GM12864 (cell line): ENCODE data around the gene PCDHGB5.
"Not testable (repeated sequence)": the region's sequence is repeated elsewhere in the genome, so short reads cannot be mapped to it uniquely, and the experiment has no call there.

Experiments
- DNase-seq: peaks from one replicate; pipeline ENCODE4 v3.0.0-alpha.2; 2011; ENCODE audit warnings: low read depth
- H3K4me3 ChIP-seq: 2 replicates; pipeline ENCODE4 v1.5.1; 2011; ENCODE audit warnings: mild to moderate bottlenecking, low read depth, low read length, control low read depth
- TF ChIP-seq, protein P1 (sequence below): IDR thresholded peaks from 2 replicates; pipeline ENCODE4 v1.5.1; 2011; ENCODE audit warnings: low read depth, mild to moderate bottlenecking, moderate library complexity, low read length, control low read depth, inconsistent platforms; ENCODE audit errors: missing control alignments

The PCDHGB5 gene

DNA sequence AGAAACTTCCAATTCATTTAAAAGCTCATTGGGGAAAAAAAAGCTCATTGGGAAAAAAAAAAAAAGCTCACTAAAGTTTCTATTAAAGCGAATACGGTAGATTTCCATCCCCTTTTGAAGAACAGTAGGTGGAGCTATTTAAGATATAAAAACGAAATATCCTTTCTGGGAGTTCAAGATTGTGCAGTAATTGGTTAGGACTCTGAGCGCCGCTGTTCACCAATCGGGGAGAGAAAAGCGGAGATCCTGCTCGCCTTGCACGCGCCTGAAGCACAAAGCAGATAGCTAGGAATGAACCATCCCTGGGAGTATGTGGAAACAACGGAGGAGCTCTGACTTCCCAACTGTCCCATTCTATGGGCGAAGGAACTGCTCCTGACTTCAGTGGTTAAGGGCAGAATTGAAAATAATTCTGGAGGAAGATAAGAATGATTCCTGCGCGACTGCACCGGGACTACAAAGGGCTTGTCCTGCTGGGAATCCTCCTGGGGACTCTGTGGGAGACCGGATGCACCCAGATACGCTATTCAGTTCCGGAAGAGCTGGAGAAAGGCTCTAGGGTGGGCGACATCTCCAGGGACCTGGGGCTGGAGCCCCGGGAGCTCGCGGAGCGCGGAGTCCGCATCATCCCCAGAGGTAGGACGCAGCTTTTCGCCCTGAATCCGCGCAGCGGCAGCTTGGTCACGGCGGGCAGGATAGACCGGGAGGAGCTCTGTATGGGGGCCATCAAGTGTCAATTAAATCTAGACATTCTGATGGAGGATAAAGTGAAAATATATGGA lies 32.8 kb downstream of the PCDHGB5 start, which contains the start of gene PCDHGA12:
PCDHGA12 (plus strand) TSS at position 176 of the 782 bp plus-strand sequence; CDS start at position 429, 253 bp downstream.
- TF ChIP-seq, protein P1, sequence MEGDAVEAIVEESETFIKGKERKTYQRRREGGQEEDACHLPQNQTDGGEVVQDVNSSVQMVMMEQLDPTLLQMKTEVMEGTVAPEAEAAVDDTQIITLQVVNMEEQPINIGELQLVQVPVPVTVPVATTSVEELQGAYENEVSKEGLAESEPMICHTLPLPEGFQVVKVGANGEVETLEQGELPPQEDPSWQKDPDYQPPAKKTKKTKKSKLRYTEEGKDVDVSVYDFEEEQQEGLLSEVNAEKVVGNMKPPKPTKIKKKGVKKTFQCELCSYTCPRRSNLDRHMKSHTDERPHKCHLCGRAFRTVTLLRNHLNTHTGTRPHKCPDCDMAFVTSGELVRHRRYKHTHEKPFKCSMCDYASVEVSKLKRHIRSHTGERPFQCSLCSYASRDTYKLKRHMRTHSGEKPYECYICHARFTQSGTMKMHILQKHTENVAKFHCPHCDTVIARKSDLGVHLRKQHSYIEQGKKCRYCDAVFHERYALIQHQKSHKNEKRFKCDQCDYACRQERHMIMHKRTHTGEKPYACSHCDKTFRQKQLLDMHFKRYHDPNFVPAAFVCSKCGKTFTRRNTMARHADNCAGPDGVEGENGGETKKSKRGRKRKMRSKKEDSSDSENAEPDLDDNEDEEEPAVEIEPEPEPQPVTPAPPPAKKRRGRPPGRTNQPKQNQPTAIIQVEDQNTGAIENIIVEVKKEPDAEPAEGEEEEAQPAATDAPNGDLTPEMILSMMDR = peak; percentile 76
- DNase-seq = peak; percentile 72
- peak within 1 kb of the TSS; percentile 64 for H3K4me3 ChIP-seq

DNA sequence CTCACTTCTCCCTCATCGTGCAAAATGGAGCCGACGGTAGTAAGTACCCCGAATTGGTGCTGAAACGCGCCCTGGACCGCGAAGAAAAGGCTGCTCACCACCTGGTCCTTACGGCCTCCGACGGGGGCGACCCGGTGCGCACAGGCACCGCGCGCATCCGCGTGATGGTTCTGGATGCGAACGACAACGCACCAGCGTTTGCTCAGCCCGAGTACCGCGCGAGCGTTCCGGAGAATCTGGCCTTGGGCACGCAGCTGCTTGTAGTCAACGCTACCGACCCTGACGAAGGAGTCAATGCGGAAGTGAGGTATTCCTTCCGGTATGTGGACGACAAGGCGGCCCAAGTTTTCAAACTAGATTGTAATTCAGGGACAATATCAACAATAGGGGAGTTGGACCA lies 33.5 kb downstream of the PCDHGB5 start:
- no peak for DNase-seq
- peak overlapping the region; percentile 64 for H3K4me3 ChIP-seq
- TF ChIP-seq, protein P1 = no peak

DNA sequence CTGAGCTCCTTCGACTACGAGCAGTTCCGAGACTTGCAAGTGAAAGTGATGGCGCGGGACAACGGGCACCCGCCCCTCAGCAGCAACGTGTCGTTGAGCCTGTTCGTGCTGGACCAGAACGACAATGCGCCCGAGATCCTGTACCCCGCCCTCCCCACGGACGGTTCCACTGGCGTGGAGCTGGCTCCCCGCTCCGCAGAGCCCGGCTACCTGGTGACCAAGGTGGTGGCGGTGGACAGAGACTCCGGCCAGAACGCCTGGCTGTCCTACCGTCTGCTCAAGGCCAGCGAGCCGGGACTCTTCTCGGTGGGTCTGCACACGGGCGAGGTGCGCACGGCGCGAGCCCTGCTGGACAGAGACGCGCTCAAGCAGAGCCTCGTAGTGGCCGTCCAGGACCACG lies 34.6 kb downstream of the PCDHGB5 start:
- DNase-seq, H3K4me3 ChIP-seq: not testable (repeated sequence)

DNA sequence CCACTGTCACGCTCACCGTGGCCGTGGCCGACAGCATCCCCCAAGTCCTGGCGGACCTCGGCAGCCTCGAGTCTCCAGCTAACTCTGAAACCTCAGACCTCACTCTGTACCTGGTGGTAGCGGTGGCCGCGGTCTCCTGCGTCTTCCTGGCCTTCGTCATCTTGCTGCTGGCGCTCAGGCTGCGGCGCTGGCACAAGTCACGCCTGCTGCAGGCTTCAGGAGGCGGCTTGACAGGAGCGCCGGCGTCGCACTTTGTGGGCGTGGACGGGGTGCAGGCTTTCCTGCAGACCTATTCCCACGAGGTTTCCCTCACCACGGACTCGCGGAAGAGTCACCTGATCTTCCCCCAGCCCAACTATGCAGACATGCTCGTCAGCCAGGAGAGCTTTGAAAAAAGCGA lies 35.0 kb downstream of the PCDHGB5 start:
- H3K4me3 ChIP-seq, DNase-seq: not testable (repeated sequence)

DNA sequence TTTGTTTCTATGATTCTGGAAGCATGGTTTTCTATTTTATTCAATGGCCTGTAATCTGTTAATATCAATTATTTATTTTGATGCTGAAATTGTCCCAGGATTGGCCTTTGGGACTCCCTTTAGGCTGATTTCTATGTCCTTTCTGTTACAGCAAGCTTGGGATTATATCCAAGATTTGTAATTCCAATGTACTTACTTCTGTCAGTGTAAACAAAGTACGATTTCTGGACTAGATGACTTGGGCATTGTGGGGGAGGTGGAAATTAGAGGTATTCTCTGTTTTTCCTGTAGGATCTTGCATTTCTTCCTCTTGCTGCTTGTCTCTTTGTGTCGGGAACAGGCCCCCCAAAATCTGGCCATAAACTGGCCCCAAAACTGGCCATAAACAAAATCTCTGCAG lies 36.3 kb downstream of the PCDHGB5 start:
- TF ChIP-seq, protein P1 = no peak
- DNase-seq = no peak
- no peak overlapping the region for H3K4me3 ChIP-seq

DNA sequence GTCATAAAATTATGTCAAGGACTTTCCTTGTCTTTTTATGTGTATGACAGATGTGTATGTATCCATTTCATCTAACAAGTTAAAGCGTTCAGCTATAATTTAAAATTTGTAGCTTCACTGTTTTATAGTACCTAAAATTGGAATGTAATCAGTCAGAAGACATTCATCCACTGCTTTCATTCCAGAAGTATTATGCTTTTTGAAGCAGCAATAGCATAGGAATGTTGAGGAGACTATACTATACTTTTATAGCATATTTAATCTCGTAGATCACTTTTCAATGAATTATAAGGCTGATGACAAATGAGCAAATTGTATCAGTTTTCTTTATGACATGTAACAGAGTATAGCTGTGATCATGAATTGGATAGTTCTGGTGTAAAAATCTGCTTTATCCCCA lies 39.5 kb downstream of the PCDHGB5 start:
- no peak for DNase-seq
- TF ChIP-seq, protein P1 = no peak
- H3K4me3 ChIP-seq = no peak overlapping the region

DNA sequence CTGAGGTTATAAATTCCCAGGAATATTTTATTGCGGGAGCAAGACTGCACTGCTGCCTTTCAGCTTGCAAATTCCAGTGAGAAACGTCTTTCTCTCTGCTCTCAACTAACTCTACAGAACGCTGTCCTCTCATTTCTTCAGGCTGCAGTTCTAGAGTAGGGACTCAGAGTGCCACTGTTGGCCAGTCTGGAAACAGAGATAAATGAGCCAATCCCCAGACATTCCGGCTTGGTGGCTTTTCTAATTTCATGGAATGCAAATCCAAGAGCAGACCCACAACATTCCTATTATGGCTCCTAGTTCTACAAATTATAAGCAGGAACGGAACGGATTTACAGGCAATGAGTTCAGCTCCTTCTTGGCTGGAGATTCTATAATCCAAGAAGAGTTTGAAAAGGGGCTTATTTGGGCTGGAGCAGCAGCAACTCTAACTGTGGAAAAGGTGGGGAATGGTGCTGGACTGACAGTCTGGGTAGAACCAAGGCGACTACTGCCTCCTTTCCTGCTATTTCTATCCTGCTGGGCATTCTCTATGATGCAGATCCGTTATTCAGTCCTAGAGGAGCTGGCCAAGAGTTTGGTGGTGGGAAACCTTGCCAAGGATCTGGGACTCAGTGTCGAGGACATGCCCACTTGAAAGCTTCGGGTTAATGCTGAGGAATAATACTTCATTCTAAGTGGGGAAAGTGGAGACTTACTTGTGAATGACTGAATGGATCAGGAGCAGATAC lies 41.8 kb downstream of the PCDHGB5 start:
- DNase-seq = no peak
- TF ChIP-seq, protein P1 = no peak
- H3K4me3 ChIP-seq = no peak overlapping the region

DNA sequence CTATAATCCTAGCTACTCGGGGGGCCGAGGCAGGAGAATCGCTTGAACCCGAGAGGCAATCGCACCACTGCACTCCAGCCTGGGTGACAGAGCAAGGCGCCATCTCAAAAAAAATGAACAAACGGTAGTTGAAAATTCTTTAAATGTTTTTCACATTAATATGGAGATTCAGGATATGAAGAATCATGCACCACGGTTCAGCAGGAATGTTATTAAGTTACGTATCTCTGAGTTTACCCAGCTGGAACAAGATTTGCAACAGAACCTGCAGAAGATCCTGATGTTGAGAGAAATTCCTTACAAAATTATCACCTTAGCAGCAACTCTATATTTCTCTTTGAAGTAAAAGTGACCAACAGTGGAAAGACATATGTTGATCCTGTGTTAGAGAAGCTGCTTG lies 42.6 kb downstream of the PCDHGB5 start:
- TF ChIP-seq, protein P1 = no peak
- no peak overlapping the region for H3K4me3 ChIP-seq
- DNase-seq = no peak
